Left lung (tissue), 10 donors: ENCODE data around the gene PLSCR3. TPM values are rescaled to one million over a fixed set of nuclear protein-coding genes. Genes with fewer than 3 reads are reported as not detected.

Experiments used
- ATAC-seq: fragments of 200-7000 bp; cut with Tn5 transposase; one replicate; pipeline ENCODE4 v1.9.1; 2020; ENCODE audit warnings: moderate library complexity
- DNase-seq, 4 donors: peaks; one replicate each; pipeline ENCODE4 v3.0.0-alpha.2; 2013 to 2020
- H3K27ac ChIP-seq, 2 donors: fragments of 200-600 bp; sonication (generic) in 1 of 2; one replicate each; pipeline versions ENCODE4 v1.5.0 to v1.8.0; 2020 to 2021
- H3K27me3 ChIP-seq, 2 donors: fragments of 200-600 bp; sonication (generic) in 1 of 2; one replicate each; pipeline versions ENCODE4 v1.5.0 to v1.8.0; 2020 to 2021
- H3K36me3 ChIP-seq, 2 donors: fragments of 200-600 bp; sonication (generic) in 1 of 2; one replicate each; pipeline versions ENCODE4 v1.5.0 to v1.8.0; 2020 to 2021
- H3K4me1 ChIP-seq, 2 donors: fragments of 200-600 bp; one replicate each; pipeline ENCODE4 v1.8.0; 2021
- H3K4me3 ChIP-seq, 2 donors: fragments of 200-600 bp; sonication (generic) in 1 of 2; one replicate each; pipeline versions ENCODE4 v1.5.0 to v1.8.0; 2020 to 2021; ENCODE audit warnings: mild to moderate bottlenecking in 1 of 2
- H3K9me3 ChIP-seq, 2 donors: fragments of 200-600 bp; sonication (generic) in 1 of 2; one replicate each; pipeline versions ENCODE4 v1.5.0 to v1.8.0; 2020 to 2021
- intact Hi-C, 2 donors: fragments of 100-400 bp; cut with DNase I; formaldehyde crosslinking; loops; one replicate each; pipeline versions ENCODE4 v1.11.2 to v1.14.2; 2022
- polyA plus RNA-seq, 6 donors: library from polyadenylated mRNA; unstranded; fragments of 120-200 nt; gene quantifications; one replicate each; pipeline ENCODE4 v1.2.1, GENCODE V29; 2013; ENCODE audit not compliant: insufficient read length in 6 of 6
- total RNA-seq, 2 donors: library from RNA; stranded (reverse); fragmentation: NEBNext Ultra II Directional; extraction: Animal tissue kit (Norgen Biotek cat#: 25700); gene quantifications; one replicate each; pipeline ENCODE4 v1.2.1, GENCODE V29; 2021
- TF ChIP-seq, protein P1 (sequence below), 2 donors: fragments of 200-600 bp; sonication (generic) in 1 of 2; IDR thresholded peaks; one replicate each; pipeline versions ENCODE4 v1.5.0 to v1.8.0; 2021; ENCODE audit warnings: antibody characterized with exemption in 2 of 2
- donor health status: DM: no; HTN: yes; CAD: no.
- donor health status: DM: no; HTN: no; CAD: no.

PLSCR3 gene
- total and polyA plus RNA-seq, 8 donors, result 42.0 to 62.5 (median 52.9) TPM

DNA sequence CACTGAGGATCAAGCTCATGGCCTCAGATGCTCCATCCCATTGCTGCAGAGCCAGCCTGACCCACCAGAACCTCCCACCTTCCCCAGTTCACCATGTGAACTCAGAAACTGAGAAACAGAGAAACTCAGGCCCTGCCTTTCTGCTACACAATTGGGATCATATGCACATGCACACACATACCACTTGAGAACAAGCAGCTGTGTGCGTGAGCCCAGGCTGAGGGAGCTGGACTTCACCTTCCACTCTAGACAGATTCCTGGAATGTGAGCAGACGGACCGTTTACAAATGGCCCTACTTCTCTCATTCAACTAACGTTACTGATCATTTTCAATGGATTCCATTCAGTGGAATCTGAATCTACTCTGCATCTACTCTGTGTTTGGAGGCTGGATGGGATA, 29.4 kb upstream of the PLSCR3 start:
- H3K4me3 ChIP-seq, result no peak overlapping the region
- H3K36me3 ChIP-seq, result no peaks in the 10 kb centered on the region
- H3K27me3 ChIP-seq, result no peaks in the 10 kb centered on the region
- ATAC-seq, result no peak
- no peaks in the 10 kb centered on the region for H3K9me3 ChIP-seq
- no peak overlapping the region for H3K27ac ChIP-seq
- intact Hi-C loops, result no loop called here
- no peak for DNase-seq
- TF ChIP-seq, protein P1, sequence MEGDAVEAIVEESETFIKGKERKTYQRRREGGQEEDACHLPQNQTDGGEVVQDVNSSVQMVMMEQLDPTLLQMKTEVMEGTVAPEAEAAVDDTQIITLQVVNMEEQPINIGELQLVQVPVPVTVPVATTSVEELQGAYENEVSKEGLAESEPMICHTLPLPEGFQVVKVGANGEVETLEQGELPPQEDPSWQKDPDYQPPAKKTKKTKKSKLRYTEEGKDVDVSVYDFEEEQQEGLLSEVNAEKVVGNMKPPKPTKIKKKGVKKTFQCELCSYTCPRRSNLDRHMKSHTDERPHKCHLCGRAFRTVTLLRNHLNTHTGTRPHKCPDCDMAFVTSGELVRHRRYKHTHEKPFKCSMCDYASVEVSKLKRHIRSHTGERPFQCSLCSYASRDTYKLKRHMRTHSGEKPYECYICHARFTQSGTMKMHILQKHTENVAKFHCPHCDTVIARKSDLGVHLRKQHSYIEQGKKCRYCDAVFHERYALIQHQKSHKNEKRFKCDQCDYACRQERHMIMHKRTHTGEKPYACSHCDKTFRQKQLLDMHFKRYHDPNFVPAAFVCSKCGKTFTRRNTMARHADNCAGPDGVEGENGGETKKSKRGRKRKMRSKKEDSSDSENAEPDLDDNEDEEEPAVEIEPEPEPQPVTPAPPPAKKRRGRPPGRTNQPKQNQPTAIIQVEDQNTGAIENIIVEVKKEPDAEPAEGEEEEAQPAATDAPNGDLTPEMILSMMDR (IDR thresholded peaks at IDR 0.05), result no peak
- H3K4me1 ChIP-seq, result no peaks in the 10 kb centered on the region

DNA sequence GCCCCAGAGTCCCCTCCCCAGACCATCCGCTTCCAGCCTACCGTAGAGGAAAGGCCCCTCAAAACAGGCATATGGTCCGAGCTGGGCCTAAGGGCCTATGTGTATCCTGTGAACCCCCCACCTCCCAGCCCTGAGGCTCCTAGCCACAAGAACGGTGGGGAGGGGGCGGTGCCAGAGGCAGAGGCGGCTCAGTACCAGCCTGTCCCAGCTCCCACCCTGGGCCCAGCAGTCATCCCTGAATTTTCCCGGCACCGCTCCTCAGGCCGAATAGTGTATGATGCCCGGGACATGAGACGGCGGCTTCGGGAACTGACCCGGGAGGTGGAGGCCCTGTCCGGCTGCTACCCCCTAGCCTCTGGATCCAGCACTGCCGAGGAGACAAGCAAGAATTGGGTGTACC, 26.9 kb upstream of the PLSCR3 start:
- ATAC-seq (no peak), DNase-seq (peak in 1 of 4 donors; percentile 55)
- Histone ChIP-seq H3K4me1 (no peaks in the 10 kb centered on the region), H3K9me3 (no peaks in the 10 kb centered on the region), H3K4me3 (no peak overlapping the region), H3K36me3 (peaks cover 0 to 4% of the 10 kb centered on the region in 2 donors), H3K27me3 (no peaks in the 10 kb centered on the region), H3K27ac (no peak overlapping the region)
- intact Hi-C loops, result no loop called here
- TF ChIP-seq, protein P1 (IDR thresholded peaks at IDR 0.05), result no peak

DNA sequence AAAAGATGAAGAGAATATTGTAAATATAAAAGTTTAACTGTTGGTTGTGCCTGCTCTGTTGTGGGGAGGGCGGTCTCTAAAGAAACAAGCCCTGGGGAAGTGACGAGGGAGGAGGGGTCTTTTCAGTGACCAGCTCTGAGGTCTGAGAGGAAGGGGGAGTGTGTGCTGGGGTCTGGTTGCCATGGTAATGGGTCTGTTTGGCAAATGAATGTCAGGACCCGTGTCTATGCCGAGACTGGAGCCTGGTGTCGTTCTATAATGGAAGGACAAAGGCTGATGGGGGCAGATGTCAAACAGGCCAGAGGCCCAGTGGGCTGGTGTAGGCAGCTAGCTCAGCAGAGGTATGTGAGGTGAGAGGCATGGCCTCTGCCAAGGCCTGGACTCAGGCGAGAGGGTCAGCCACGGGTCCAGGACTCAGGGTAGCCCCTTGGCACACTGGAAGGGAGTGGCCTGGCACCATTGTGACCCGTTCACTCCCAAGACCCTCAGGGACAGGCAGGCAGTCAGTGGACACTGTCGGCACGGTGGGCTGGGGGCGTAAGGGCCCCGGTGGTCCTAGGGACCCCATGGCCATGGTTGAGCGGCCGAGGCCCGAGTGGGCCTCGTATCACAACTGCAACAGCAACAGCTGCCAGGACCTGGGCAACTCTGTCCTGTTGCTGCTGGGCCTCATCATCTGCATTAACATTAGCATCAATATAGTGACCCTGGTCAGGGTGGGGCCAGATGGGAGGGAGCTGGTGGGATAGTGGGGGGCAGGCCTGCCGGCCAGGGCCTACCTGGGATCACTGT, 25.7 kb upstream of the PLSCR3 start, which contains the start of gene SPEM1:
Gene SPEM1 (plus strand): TSS at position 506 of the 792 bp plus-strand sequence. CDS start 61 bp downstream, at position 567.
- H3K4me3 ChIP-seq, result no peak within 1 kb of the TSS
- H3K4me1 ChIP-seq, result no peaks in the 10 kb centered on the region
- H3K27ac ChIP-seq, result no peak within 1 kb of the TSS
- intact Hi-C loops, result no loop called here
- DNase-seq (peak in 3 of 4 donors; percentile 30 to 77 (median 61)), ATAC-seq (no peak)
- no peaks in the 10 kb centered on the region for H3K9me3 ChIP-seq
- peaks cover 0 to 4% of the 10 kb centered on the region in 2 donors for H3K36me3 ChIP-seq
- TF ChIP-seq, protein P1 (IDR thresholded peaks at IDR 0.05), result no peak
- H3K27me3 ChIP-seq, result no peaks in the 10 kb centered on the region

GRCh38 chr17:7418472-7419152, 24.3 kb upstream of the PLSCR3 start:
- peaks cover 0 to 4% of the 10 kb centered on the region in 2 donors for H3K36me3 ChIP-seq
- intact Hi-C loops, result no loop called here
- H3K4me3 ChIP-seq, result no peak overlapping the region
- ATAC-seq (no peak), DNase-seq (no peak)
- H3K27ac ChIP-seq, result no peak overlapping the region
- no peaks in the 10 kb centered on the region for H3K9me3 ChIP-seq
- no peaks in the 10 kb centered on the region for H3K4me1 ChIP-seq
- no peaks in the 10 kb centered on the region for H3K27me3 ChIP-seq
- TF ChIP-seq, protein P1 (IDR thresholded peaks at IDR 0.05), result no peak

- Histone ChIP-seq H3K9me3 (no peaks in the 10 kb centered on the region), H3K4me3 (no peak overlapping the region), H3K27ac (no peak overlapping the region), H3K27me3 (no peaks in the 10 kb centered on the region), H3K36me3 (peaks cover 0 to 4% of the 10 kb centered on the region in 2 donors), H3K4me1 (no peaks in the 10 kb centered on the region)
- ATAC-seq (no peak), DNase-seq (no peak)
- intact Hi-C loops, result no loop called here
- TF ChIP-seq, protein P1 (IDR thresholded peaks at IDR 0.05), result no peak
Measured at GRCh38 chr17:7417056-7417655, 22.8 kb upstream of the PLSCR3 start.
